Vein endothelial cell (primary cell): ENCODE data around the gene UBE2I. TPM values are rescaled to one million over a fixed set of nuclear protein-coding genes. Genes with fewer than 3 reads are reported as not detected.

Experiments
- total RNA-seq: library from RNA; depleted of rRNA; stranded (reverse); fragments of >200 nt; gene quantifications from 2 replicates; pipeline ENCODE4 v1.2.3, GENCODE V29; 2012

UBE2I gene
- total RNA-seq, result 69.9 and 73.2 TPM in 2 replicates

GRCh38 chr16:1308977-1309885 is at the start of gene UBE2I:
TSS of gene UBE2I (plus strand) at chr16:1309636. CDS start at chr16:1314031, 4,395 bp downstream.

GRCh38 chr16:1333149-1333812 is 23.8 kb downstream of the UBE2I start, which contains the start of gene BAIAP3:
TSS of gene BAIAP3 (plus strand) at chr16:1333645. CDS start at chr16:1338550, 4,905 bp downstream.

GRCh38 chr16:1351582-1352362 is 42.3 kb downstream of the UBE2I start, which contains the start of the genes GNPTG and TSR3:
TSS of gene GNPTG (plus strand) at chr16:1351931. CDS start at chr16:1351966, 35 bp downstream.
TSS of gene TSR3 (minus strand) at chr16:1351878. CDS start at chr16:1351804, 74 bp downstream.

Other genes with a start within 250 kb of the UBE2I start
- gene SSTR5, start 236.9 kb upstream of the UBE2I start, total RNA-seq, result 1.3 TPM in 1 of 2 replicates, not detected in the other
- gene C1QTNF8, start 213.4 kb upstream of the UBE2I start, total RNA-seq, result not detected in 2 replicates
- gene CACNA1H, start 156.5 kb upstream of the UBE2I start, total RNA-seq, result under 0.01 TPM in 2 replicates
- gene TPSG1, start 84.4 kb upstream of the UBE2I start, total RNA-seq, result not detected in 2 replicates
- gene TPSB2, start 79.5 kb upstream of the UBE2I start, total RNA-seq, result not detected in 2 replicates
- not detected in 2 replicates for gene TPSAB1, start 68.9 kb upstream of the UBE2I start, total RNA-seq
- gene TPSD1, start 53.6 kb upstream of the UBE2I start, total RNA-seq, result not detected in 2 replicates
- 0.67 and 0.98 TPM in 2 replicates for gene BAIAP3, start 24.0 kb downstream of the UBE2I start, total RNA-seq
- gene TSR3, start 42.2 kb downstream of the UBE2I start, total RNA-seq, result 51.9 and 69.6 TPM in 2 replicates
- 26.6 and 30.1 TPM in 2 replicates for gene GNPTG, start 42.3 kb downstream of the UBE2I start, total RNA-seq
- 11.4 and 15.9 TPM in 2 replicates for gene UNKL, start 105.1 kb downstream of the UBE2I start, total RNA-seq
- gene UQCC4, start 111.1 kb downstream of the UBE2I start, total RNA-seq, result 12.7 and 15.4 TPM in 2 replicates
- gene PERCC1, start 121.4 kb downstream of the UBE2I start, total RNA-seq, result 0.19 TPM in 1 of 2 replicates, not detected in the other
- under 0.01 and 0.10 TPM in 2 replicates for gene CCDC154, start 134.9 kb downstream of the UBE2I start, total RNA-seq
- 57.7 and 96.7 TPM in 2 replicates for gene CLCN7, start 165.4 kb downstream of the UBE2I start, total RNA-seq
- gene PTX4, start 179.3 kb downstream of the UBE2I start, total RNA-seq, result 0.19 TPM in 1 of 2 replicates, not detected in the other
- 27.9 and 32.3 TPM in 2 replicates for gene TELO2, start 183.7 kb downstream of the UBE2I start, total RNA-seq
- gene TMEM204, start 224.0 kb downstream of the UBE2I start, total RNA-seq, result 39.1 and 47.4 TPM in 2 replicates